Medulla oblongata (tissue), 1 donor: ENCODE measurements around the gene C1QTNF6.

Experiments
- DNase-seq: peaks from one replicate; pipeline ENCODE4 v3.0.0-alpha.2; 2015; ENCODE audit errors: extremely low spot score

Gene C1QTNF6

DNA sequence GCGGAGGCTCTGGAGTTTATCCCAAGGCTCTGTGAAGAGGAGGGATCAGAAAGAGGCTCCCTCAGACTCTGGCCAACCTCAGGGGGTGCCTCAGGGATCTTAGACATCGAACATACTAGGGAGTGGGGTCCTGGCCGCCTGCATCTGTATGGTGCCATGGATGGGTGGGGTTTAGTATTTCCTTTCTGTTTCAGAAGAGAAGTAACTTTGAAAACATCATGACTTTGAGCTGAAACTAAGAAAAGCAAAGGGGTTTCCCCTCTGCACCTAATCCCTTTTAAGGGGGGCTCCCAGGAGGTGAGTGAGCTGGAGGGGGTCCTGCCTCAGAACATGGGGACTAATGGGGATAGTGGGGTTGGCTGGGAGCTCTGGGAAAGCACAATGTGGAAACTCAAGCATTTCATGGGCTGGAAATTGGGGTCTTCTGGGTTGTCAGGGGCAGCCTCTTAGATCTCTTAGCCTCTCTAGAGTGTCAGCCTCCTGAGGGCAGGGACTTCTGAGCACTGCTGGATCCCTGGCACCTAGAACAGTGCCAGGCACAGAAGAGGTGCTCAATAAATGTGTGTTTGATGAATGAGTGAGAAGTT is 36.0 kb upstream of the C1QTNF6 start:
- DNase-seq: no peak

- DNase-seq: no peak
These were observed 34.5 kb upstream of the C1QTNF6 start for GRCh38 chr22:37222440-37222971.

DNA sequence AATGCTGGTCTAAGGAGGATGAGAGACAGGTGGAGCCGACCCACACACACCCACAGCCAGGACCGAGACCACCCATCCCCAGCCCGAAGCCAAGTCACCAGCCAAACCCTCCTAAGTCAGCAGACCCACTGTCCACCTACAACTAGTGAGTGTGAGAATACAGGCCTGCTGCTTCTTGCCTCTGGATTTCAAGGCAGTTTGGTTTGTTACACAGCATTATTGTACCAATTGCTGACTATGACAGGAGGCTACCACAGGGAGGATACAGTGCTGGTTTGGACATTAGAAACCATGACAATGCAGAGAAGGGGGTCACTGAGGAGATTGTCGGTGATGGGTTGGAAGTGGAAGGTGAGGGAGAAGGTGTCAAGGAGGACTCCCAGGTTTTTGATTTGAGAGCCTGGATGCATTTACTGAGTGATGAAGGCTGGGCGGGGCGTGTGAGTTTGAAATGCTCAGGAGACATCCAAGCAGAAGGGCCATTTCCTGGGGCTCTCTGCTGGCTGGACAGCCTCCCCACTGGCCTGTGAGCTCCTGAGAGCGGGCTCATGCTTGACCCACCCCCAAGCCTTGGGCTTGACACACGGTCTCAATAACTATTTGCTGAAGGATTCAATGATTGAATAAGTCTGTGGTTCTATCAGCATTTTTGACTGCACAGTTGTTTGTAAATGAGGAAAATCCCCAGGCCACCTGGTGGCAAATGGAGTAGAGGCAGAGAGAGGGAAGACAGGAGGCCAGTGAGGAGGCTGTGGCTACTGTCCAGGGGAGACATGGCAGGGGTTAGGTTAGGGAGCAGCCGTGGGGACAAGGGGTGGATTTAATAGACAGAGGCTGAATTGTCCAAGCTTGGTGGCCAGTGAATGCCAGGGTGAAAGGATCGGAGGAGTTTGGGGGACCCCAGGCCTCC is 33.6 kb upstream of the C1QTNF6 start:
- DNase-seq: no peak

DNA sequence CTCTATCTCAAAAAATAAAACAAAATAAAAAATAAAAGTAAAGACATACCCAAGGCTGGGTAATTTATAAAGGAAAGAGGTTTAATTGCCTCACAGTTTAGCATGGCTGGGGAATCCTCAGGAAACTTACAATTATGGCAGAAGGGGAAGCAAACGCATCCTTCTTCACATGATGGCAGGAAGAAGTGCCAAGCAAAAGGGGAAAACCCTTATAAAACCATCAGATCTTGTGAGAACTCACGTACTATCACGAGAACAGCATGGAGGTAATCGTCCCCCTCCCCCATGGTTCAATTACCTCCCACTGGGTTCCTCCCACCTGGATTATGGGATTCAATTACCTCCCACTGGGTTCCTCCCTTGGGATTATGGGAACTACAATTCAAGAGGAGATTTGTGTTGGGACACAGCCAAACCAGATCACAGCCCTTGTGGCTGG is 32.5 kb upstream of the C1QTNF6 start:
- DNase-seq: no peak

DNA sequence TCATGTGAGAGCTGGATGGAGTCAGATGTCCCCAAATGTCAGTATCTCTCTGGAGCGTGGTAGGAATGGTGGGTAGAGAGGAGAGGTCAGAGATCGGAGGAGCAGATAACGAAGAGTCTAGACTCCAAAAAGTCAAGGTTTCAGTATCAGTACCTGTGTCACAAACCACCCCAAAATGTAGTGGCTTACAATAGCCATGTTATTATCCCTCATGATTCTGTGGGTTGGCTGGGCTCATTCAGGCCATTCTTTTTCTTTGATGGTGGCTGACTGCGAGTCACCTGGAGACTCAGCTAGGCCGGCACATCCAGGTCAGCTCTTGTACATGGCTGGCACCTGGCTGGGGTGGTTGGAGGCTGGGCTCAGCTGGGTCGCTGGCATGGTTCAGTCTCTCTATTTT is 31.5 kb upstream of the C1QTNF6 start:
- DNase-seq: no peak

GRCh38 chr22:37218771-37219411 is 30.8 kb upstream of the C1QTNF6 start:
- no peak for DNase-seq

DNA sequence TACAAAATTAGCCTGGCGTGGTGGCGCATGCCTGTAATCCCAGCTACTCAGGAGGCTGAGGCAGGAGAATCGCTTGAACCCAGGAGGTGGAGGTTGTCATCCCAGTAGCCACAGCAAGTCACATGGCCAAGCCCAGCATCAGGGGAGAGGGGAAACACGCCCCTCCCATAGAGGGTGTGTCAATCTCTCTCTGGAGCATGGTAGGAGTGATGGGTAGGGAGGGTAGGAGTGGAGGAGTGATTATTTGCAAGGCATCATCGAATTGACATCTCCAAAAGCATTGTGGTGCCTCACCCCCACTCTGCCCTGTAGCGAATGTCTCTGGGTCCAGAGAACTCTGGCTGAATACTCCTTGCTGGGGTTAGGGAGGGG is 30.3 kb upstream of the C1QTNF6 start:
- no peak for DNase-seq

GRCh38 chr22:37215890-37216289 is 27.8 kb upstream of the C1QTNF6 start:
- no peak for DNase-seq

DNA sequence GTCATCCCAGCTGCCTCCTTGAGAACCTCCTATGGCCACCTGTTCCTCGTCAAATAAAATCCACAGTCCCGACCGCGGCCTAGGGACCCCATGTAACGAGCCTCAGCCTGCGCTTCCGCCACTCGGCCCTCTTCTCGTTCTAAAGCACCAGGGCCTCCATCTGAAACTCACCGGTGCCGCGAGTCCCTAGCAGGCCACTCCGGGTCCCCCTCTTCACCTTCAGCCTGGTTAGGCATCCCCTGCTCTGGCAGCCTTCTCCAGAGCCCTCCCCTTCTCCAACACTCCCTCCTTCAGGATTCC is 26.6 kb upstream of the C1QTNF6 start:
- DNase-seq: no peak

GRCh38 chr22:37213941-37214730 is 26.1 kb upstream of the C1QTNF6 start:
- no peak for DNase-seq

DNA sequence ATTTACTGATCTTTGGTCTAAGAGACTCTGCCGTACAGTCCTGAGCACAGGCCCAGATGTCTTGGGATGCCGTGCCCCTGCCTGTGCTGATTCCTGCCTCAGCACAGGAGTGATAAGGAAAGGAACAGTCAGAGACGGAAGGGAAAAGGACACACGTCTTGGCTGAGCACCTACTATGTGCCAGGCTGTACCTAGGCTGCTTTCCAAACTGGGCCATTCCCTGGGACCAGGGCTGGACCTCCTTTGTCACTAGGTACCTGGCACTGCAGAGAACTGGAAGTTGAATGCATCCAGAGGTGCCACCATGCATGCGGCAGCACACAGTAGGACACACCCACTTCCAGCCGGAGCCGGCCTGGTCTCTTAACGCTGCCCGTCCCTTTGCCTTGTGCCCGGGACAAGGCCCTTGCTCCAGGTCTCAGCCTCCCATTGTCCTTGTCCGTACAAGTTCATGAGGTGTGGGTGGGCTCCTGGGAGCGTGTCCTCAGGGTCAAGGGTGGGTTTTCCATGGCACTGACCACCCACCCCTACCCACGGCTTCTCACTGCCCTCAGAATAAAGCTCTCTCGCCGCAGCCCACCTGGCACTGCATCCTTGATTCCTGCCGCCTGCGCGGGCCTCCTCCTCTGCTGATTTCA is 25.3 kb upstream of the C1QTNF6 start:
- no peak for DNase-seq

- DNase-seq: no peak
These were observed 24.3 kb upstream of the C1QTNF6 start, which contains the start of gene SSTR3 for GRCh38 chr22:37212174-37212906. Gene SSTR3, minus strand, starts transcription at chr22:37212477. Its CDS starts 4,674 bp downstream, at chr22:37207803.

DNA sequence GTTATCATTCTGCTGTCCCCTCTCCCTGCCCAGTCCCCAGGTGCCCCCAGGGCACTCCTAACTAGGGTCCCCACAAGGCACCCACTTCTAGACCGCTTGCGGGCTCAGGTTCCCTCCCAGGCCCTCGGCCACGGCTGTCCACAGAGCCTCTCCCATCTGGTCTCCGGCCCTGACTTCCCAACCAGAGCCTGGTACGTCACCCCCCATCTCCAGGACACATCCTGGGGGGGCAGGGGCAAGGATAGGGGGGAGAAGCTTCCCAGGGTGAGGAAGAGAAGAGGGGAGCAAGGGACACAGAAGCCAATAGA is 23.8 kb upstream of the C1QTNF6 start:
- DNase-seq: no peak

- DNase-seq: no peak
These were observed 23.2 kb upstream of the C1QTNF6 start for GRCh38 chr22:37211075-37211865.

DNA sequence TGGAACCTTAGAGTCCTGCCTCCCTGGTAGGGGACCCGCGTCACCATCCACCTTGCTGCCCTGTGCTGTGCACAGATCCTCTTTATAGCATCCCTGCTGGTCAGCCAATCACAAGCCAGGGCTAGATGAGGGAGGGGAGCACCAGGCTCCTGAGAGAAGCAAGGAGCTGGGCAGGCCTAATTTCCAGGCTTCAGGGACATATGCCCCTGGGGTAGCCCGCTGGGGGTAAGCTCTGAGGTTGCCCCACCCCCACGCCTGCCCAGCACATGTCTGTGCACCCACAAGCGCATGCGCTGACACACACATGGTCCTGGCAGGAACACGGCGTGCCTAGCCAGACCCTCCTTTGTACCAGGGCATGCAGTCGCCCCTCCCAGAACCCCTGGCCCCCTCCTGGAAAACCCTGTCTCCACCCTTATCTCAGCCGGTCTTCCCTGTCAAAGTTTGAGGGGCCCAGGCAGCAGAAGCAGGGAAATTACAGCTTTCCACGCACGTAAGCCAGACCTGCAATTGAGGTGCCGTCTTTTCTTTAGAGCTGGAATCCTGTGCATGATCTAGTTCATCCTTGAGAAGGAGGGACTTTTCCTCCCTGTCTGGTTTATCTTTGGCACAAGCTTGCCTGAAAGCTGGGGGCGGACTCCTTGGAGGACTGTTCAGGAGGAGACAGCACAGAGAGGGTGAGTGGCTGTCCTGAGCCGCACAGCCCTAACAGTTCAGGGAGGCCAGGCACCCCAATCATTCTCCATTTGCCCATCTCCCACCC is 22.2 kb upstream of the C1QTNF6 start:
- no peak for DNase-seq

GRCh38 chr22:37209140-37209845 is 21.2 kb upstream of the C1QTNF6 start:
- no peak for DNase-seq

DNA sequence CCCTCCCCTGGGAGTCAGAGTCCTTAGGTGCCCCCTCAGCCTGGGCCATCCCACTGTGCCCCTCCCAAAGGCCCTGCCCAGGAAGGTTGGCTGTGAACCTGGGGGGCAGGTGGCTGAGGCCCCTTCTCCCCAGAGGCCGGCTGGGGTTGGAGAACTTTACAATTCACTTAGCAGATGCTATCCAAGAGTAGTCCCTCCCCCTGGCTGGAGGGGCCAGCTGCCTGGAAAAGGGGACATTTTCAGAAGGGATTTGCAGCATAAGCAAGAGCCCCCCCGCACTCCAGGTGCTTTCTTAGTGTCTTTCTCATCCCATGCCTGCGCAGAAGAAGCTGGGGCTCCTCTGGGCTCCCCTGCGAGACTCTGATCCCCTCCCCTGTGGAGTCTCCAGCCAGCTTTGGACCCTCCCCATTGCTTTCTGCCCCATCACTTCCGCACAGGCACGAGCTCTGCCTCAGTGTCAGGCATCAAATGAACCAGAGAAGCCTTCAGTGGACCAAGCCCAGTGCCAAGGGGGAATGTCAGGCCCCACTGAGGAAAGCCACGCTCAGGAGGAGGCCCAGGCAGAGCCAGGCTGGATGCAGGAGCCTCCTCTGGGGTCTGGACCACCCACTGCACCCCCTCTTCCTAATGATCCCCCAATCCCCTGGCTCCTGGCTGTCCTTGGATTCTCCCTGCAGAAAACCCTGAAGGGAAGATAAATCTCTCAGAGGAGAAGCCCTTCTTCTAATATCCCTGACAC is 20.5 kb upstream of the C1QTNF6 start:
- no peak for DNase-seq

DNA sequence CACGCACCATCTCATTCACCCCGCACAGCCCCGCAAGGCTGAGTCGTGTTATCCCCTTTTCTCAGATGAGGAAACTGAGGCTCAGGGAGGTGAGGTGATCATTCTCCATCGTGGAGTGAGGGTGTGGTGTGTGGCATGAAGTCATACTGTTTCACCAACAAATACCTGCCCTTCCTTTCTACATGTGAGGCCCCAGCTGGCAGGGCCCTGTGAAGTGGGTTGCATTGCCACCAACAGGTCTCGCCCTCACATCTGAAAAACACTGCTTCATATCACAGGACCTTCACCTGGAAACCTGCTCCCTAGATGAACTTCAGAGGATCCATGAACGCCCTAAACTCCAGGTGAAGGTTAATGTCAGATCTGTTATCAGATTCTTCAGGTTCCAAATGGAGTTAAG is 19.9 kb upstream of the C1QTNF6 start:
- DNase-seq: no peak
